H1 (cell line): ENCODE measurements around the gene GPLD1. TPM values are rescaled to one million over a fixed set of nuclear protein-coding genes. Genes with fewer than 3 reads are reported as not detected.

Experiments
- CTCF ChIA-PET: fragments of 300-600 bp; sonication (Branson Sonifier 250); formaldehyde crosslinking; loops from one replicate; lab custom pipeline; 2021; ENCODE audit not compliant: partially characterized antibody; lab: Charles Lee
- POLR2A ChIA-PET: fragments of 300-600 bp; sonication (Branson Sonifier 250); formaldehyde crosslinking; loops from one replicate; lab custom pipeline; 2021; ENCODE audit warnings: inconsistent platforms; ENCODE audit not compliant: partially characterized antibody; lab: Charles Lee
- DNase-seq, 2 experiments: peaks; one replicate each; pipeline versions ENCODE4 v3.0.0 to v3.0.0-alpha.2; 2010 to 2022; ENCODE audit warnings: low spot score in 2 of 2, low read depth in 1 of 2, mixed read lengths in 1 of 2
- FAIRE-seq: peaks from 2 replicates; lab custom pipeline; 2011; peaks lifted over from hg19 to GRCh38; lab: Jason Lieb, UNC
- H2AFZ ChIP-seq: 2 replicates; pipeline ENCODE4 v1.8.1; 2012; ENCODE audit warnings: low read length, inconsistent platforms
- H2AK5ac ChIP-seq: 2 replicates; pipeline ENCODE4 v1.6.1; 2013; ENCODE audit warnings: low read depth, low read length
- H2BK120ac ChIP-seq: replicated peaks from 2 replicates; pipeline ENCODE3; 2013; ENCODE audit warnings: low read depth, low read length, inconsistent platforms
- H2BK12ac ChIP-seq: 2 replicates; pipeline ENCODE4 v1.6.1; 2013; ENCODE audit warnings: low read depth, low read length
- H2BK15ac ChIP-seq: 2 replicates; pipeline ENCODE4 v1.6.1; 2013; ENCODE audit warnings: low read length
- H2BK20ac ChIP-seq: 2 replicates; pipeline ENCODE4 v1.6.1; 2013; ENCODE audit warnings: low read length
- H2BK5ac ChIP-seq: 2 replicates; pipeline ENCODE4 v1.6.1; 2013; ENCODE audit warnings: low read depth, low read length
- H3K14ac ChIP-seq: 2 replicates; pipeline ENCODE4 v1.6.1; 2013; ENCODE audit warnings: inconsistent platforms; ENCODE audit not compliant: insufficient read length
- H3K18ac ChIP-seq: 2 replicates; pipeline ENCODE4 v1.6.1; 2013; ENCODE audit warnings: low read length; ENCODE audit errors: extremely low read depth
- H3K23ac ChIP-seq: 2 replicates; pipeline ENCODE4 v1.6.1; 2013; ENCODE audit warnings: inconsistent platforms; ENCODE audit not compliant: insufficient read length
- H3K23me2 ChIP-seq: 2 replicates; pipeline ENCODE4 v1.6.1; 2013; ENCODE audit warnings: low read depth, low read length
- H3K27ac ChIP-seq: 2 replicates; pipeline ENCODE4 v1.6.1; 2011; ENCODE audit warnings: low read depth, low read length, inconsistent platforms
- H3K27me3 ChIP-seq, 4 experiments: replicated peaks in 1 of 4; 1 replicate in 1 of 4; 2 replicates in 3 of 4; pipeline versions ENCODE4 v1.6.1 to v1.8.1; 2011 to 2013; ENCODE audit warnings: low read length in 3 of 4, mild to moderate bottlenecking in 3 of 4, inconsistent platforms in 2 of 4, mixed read lengths in 2 of 4, moderate library complexity in 1 of 4; ENCODE audit not compliant: control insufficient read depth in 3 of 4, insufficient read depth in 3 of 4; ENCODE audit errors: extremely low read depth in 1 of 4
- H3K36me3 ChIP-seq, 4 experiments: 2 replicates each; pipeline versions ENCODE4 v1.6.1 to v1.8.1; 2011 to 2013; ENCODE audit warnings: mild to moderate bottlenecking in 4 of 4, low read length in 3 of 4, moderate library complexity in 2 of 4, control low read depth in 1 of 4, inconsistent platforms in 1 of 4; ENCODE audit not compliant: insufficient read depth in 4 of 4, control insufficient read depth in 2 of 4
- H3K4ac ChIP-seq: replicated peaks from 2 replicates; pipeline ENCODE3; 2013; ENCODE audit warnings: low read length, low read depth, mixed read lengths, inconsistent platforms; ENCODE audit not compliant: insufficient read length
- H3K4me1 ChIP-seq, 4 experiments: replicated peaks in 1 of 4; 1 replicate in 1 of 4; 2 replicates in 3 of 4; pipeline versions ENCODE4 v1.6.1 to v1.8.1; 2011 to 2013; ENCODE audit warnings: low read length in 3 of 4, inconsistent platforms in 2 of 4, mixed read lengths in 1 of 4; ENCODE audit not compliant: insufficient read depth in 4 of 4, control insufficient read depth in 3 of 4
- H3K4me2 ChIP-seq, 2 experiments: 2 replicates each; pipeline versions ENCODE4 v1.6.1 to v1.8.1; 2011 to 2013; ENCODE audit warnings: low read depth in 2 of 2, low read length in 2 of 2, control low read depth in 1 of 2, inconsistent platforms in 1 of 2, mild to moderate bottlenecking in 1 of 2; ENCODE audit not compliant: insufficient read depth in 1 of 2
- H3K4me3 ChIP-seq, 4 experiments: fragments of 200-600, 300-600 bp in 1 of 4; sonication (generic), shearing (Covaris generic), sonication (Bioruptor Twin) in 1 of 4; 2 replicates each; pipeline versions ENCODE4 v1.5.1 to v1.8.1; 2011 to 2016; ENCODE audit warnings: low read length in 4 of 4, low read depth in 3 of 4, control low read depth in 2 of 4, inconsistent platforms in 2 of 4, mild to moderate bottlenecking in 2 of 4, mixed read lengths in 1 of 4, moderate library complexity in 1 of 4; ENCODE audit not compliant: insufficient read depth in 2 of 4; ENCODE audit errors: extremely low read depth in 1 of 4
- H3K56ac ChIP-seq: replicated peaks from 2 replicates; pipeline ENCODE3; 2013; ENCODE audit warnings: low read depth, mild to moderate bottlenecking, mixed read lengths, low read length, inconsistent platforms; ENCODE audit not compliant: insufficient read length
- H3K79me1 ChIP-seq: 2 replicates; pipeline ENCODE4 v1.6.1; 2013; ENCODE audit warnings: low read depth, low read length, control low read depth
- H3K79me2 ChIP-seq, 2 experiments: 2 replicates each; pipeline versions ENCODE4 v1.6.1 to v1.8.1; 2012 to 2013; ENCODE audit warnings: low read length in 2 of 2, mild to moderate bottlenecking in 2 of 2, inconsistent platforms in 1 of 2; ENCODE audit not compliant: insufficient read depth in 2 of 2, control insufficient read depth in 1 of 2
- H3K9ac ChIP-seq, 4 experiments: replicated peaks in 1 of 4; 1 replicate in 1 of 4; 2 replicates in 3 of 4; pipeline versions ENCODE4 v1.6.1 to v1.8.1; 2011 to 2013; ENCODE audit warnings: low read depth in 3 of 4, low read length in 3 of 4, control low read depth in 2 of 4, mild to moderate bottlenecking in 2 of 4, moderate library complexity in 2 of 4, inconsistent platforms in 1 of 4; ENCODE audit errors: extremely low read depth in 1 of 4
- H3K9me3 ChIP-seq, 2 experiments: 2 replicates each; pipeline versions ENCODE4 v1.6.1 to v1.8.1; 2012 to 2013; ENCODE audit warnings: mild to moderate bottlenecking in 2 of 2, moderate library complexity in 2 of 2, control low read depth in 1 of 2, inconsistent platforms in 1 of 2, low read depth in 1 of 2, low read length in 1 of 2, mixed read lengths in 1 of 2; ENCODE audit not compliant: insufficient read depth in 2 of 2
- H4K20me1 ChIP-seq, 2 experiments: replicated peaks in 1 of 2; 2 replicates each; pipeline versions ENCODE3 to v1.8.1; 2011 to 2013; ENCODE audit warnings: inconsistent platforms in 2 of 2, low read length in 2 of 2, mild to moderate bottlenecking in 1 of 2; ENCODE audit not compliant: insufficient read depth in 2 of 2, control insufficient read depth in 1 of 2
- H4K5ac ChIP-seq: 2 replicates; pipeline ENCODE4 v1.6.1; 2013; ENCODE audit warnings: low read length, low read depth, mixed read lengths, inconsistent platforms; ENCODE audit not compliant: insufficient read length
- H4K8ac ChIP-seq: 2 replicates; pipeline ENCODE4 v1.8.0; 2013; ENCODE audit warnings: mild to moderate bottlenecking, moderate library complexity, low read length, inconsistent platforms; ENCODE audit not compliant: insufficient read depth; ENCODE audit errors: extremely low read depth
- H4K91ac ChIP-seq: replicated peaks from 2 replicates; pipeline ENCODE3; 2013; ENCODE audit warnings: low read length, mixed read lengths, inconsistent platforms; ENCODE audit not compliant: insufficient read length
- ATF3 ChIP-seq: IDR thresholded peaks from 2 replicates; pipeline ENCODE4 v1.6.1; 2011; ENCODE audit warnings: low read depth, mild to moderate bottlenecking, low read length; ENCODE audit not compliant: insufficient read depth
- BACH1 ChIP-seq: IDR thresholded peaks from 2 replicates; pipeline ENCODE4 v1.6.1; 2012; ENCODE audit warnings: low read length, improper control_type of control experiment
- BCL11A ChIP-seq, 2 experiments: IDR thresholded peaks; one replicate each; pipeline ENCODE4 v1.6.1; 2011; ENCODE audit warnings: low read depth in 2 of 2, low read length in 2 of 2, mild to moderate bottlenecking in 2 of 2
- EZH2 ChIP-seq: fragments of 200-600 bp; sonication (generic); IDR thresholded peaks from 2 replicates; pipeline ENCODE4 v1.7.1; 2012; ENCODE audit warnings: low read depth, mild to moderate bottlenecking, moderate library complexity, low read length, inconsistent platforms; ENCODE audit not compliant: severe bottlenecking
- KDM1A ChIP-seq: fragments of 200-600, 300-600 bp; sonication (generic); IDR thresholded peaks from 2 replicates; pipeline ENCODE4 v1.7.1; 2016; ENCODE audit warnings: mild to moderate bottlenecking, low read length, borderline replicate concordance
- RAD21 ChIP-seq, 2 experiments: IDR thresholded peaks in 1 of 2; conservative IDR thresholded peaks in 1 of 2; 2 replicates each; pipeline ENCODE4 v1.6.1; 2011; ENCODE audit warnings: low read depth in 2 of 2, low read length in 2 of 2, improper control_type of control experiment in 1 of 2, inconsistent platforms in 1 of 2, mild to moderate bottlenecking in 1 of 2, moderate library complexity in 1 of 2
- RNF2 ChIP-seq: fragments of 200-900, 300-1000 bp; sonication (generic); IDR thresholded peaks from 2 replicates; pipeline ENCODE4 v1.7.1; 2016; ENCODE audit warnings: borderline replicate concordance, low read depth, mild to moderate bottlenecking, antibody characterized with exemption, low read length; ENCODE audit not compliant: poor library complexity, severe bottlenecking; ENCODE audit errors: missing control alignments
- RXRA ChIP-seq: IDR thresholded peaks from 2 replicates; pipeline ENCODE4 v1.6.1; 2011; ENCODE audit warnings: low read depth, mild to moderate bottlenecking, low read length, moderate library complexity; ENCODE audit not compliant: insufficient read depth
- SAP30 ChIP-seq: fragments of 300-600 bp; sonication (generic); IDR thresholded peaks from 2 replicates; pipeline ENCODE4 v1.7.1; 2012; ENCODE audit warnings: low read length, moderate library complexity, mild to moderate bottlenecking, inconsistent platforms; ENCODE audit not compliant: insufficient read depth, insufficient replicate concordance
- TAF7 ChIP-seq: optimal IDR thresholded peaks from 2 replicates; pipeline ENCODE3; 2011; ENCODE audit warnings: low read depth, mild to moderate bottlenecking, inconsistent platforms, low read length, moderate library complexity, borderline replicate concordance
- USF2 ChIP-seq: IDR thresholded peaks from 2 replicates; pipeline ENCODE4 v1.6.1; 2011; ENCODE audit warnings: low read length, improper control_type of control experiment
- WGBS, 2 experiments: shearing (Covaris generic) in 1 of 2; methylation state at CpG; one replicate each; pipeline versions ENCODE4 v1.1.6 to v1.1.7; 2013 to 2015; ENCODE audit warnings: low lambda C conversion rate in 2 of 2, mixed read lengths in 2 of 2, inconsistent platforms in 1 of 2, low coverage in 1 of 2, missing lambda C conversion rate in 1 of 2; ENCODE audit not compliant: insufficient replicate concordance in 2 of 2, insufficient coverage in 1 of 2, insufficient read length in 1 of 2; ENCODE audit errors: extremely low coverage in 1 of 2, missing lambda C conversion rate in 1 of 2; 5-methylcytosine and 5-hydroxymethylcytosine counted together
- polyA plus RNA-seq, 7 experiments: library from polyadenylated mRNA; depleted of rRNA in 3 of 7; stranded (reverse) in 5 of 7; unstranded in 2 of 7; fragments of >200 nt in 5 of 7; fragments of 200-250 nt in 2 of 7; gene quantifications; 1 replicate in 5 of 7; 2 replicates in 1 of 7; 4 replicates in 1 of 7; pipeline versions ENCODE4 v1.2.1 to v1.2.3, GENCODE V29; 2011 to 2013; ENCODE audit warnings: missing spikeins in 2 of 7, mixed read lengths in 2 of 7
- total RNA-seq: library from RNA; stranded (reverse); fragmentation: NEBNext Ultra II Directional; extraction: Animal tissue kit (Norgen Biotek cat#: 25700); gene quantifications from 2 replicates; pipeline ENCODE4 v1.2.1, GENCODE V29; 2021

GPLD1 gene
- total and polyA plus RNA-seq, 2 of the 8 experiments (the other 6 are each of a cell fraction or from before 2014, with no cell fraction given), result 3.7 to 5.3 TPM

- Histone ChIP-seq H3K27me3 (no peaks in the 10 kb centered on the region), H2BK12ac (no peak overlapping the region), H4K8ac (no peak overlapping the region), H4K91ac (no peak overlapping the region), H3K27ac (no peak overlapping the region), H4K5ac (no peak overlapping the region), H3K36me3 (no peaks in the 10 kb centered on the region), H3K9me3 (no peaks in the 10 kb centered on the region), H3K9ac (no peak overlapping the region), H2AK5ac (no peak overlapping the region), H2AFZ (no peak overlapping the region), H2BK5ac (no peak overlapping the region), H3K79me1 (no peaks in the 10 kb centered on the region; the same call in 1 of the 2 replicates), H3K4me2 (no peak overlapping the region), H2BK120ac (no peak overlapping the region), H3K23me2 (no peaks in the 10 kb centered on the region; the same call in 1 of the 2 replicates), H3K79me2 (no peaks in the 10 kb centered on the region), H3K23ac (no peak overlapping the region), H3K14ac (no peak overlapping the region), H2BK15ac (no peak overlapping the region), H2BK20ac (no peak overlapping the region), H3K4me1 (no peaks in the 10 kb centered on the region), H3K4ac (no peak overlapping the region), H3K56ac (no peak overlapping the region), H4K20me1 (no peaks in the 10 kb centered on the region), H3K4me3 (no peak overlapping the region), H3K18ac (no peak overlapping the region)
- ChIA-PET POLR2A (no interaction called here), CTCF (interaction anchor here (1.2 to 5.4 kb wide), 7 partner anchors 11 to 105 kb away, joined by 5 to 56 read pairs (median 8); no protein-coding TSS in a partner anchor)
- FAIRE-seq (no peak), DNase-seq (no peak)
- no peak for TF ChIP-seq ATF3
- no peak for TF ChIP-seq BCL11A (IDR thresholded peaks at IDR 0.05; ENCODE audit: low read depth in 2 of 2, low read length in 2 of 2)
- TF ChIP-seq TAF7, result no peak
- no peak for TF ChIP-seq SAP30
- no peak for TF ChIP-seq RXRA
- TF ChIP-seq USF2, result no peak
- no peak for TF ChIP-seq EZH2
- TF ChIP-seq BACH1, result no peak
- no peak for TF ChIP-seq RAD21 (IDR thresholded peaks at IDR 0.05 in 1 of 2, conservative IDR thresholded peaks at IDR 0.05 in 1 of 2; ENCODE audit: low read depth in 2 of 2, low read length in 2 of 2)
- TF ChIP-seq RNF2, result no peak
- TF ChIP-seq KDM1A, result no peak
- 81% methylated on average over 3 of the region's 3 CpGs; no CpG with 5 or more reads in 1 of the 2 experiments for WGBS, 2 experiments
Measured at GRCh38 chr6:24535210-24535609, 45.8 kb upstream of the GPLD1 start.
